ENCODE results near the gene ISLR2. TPM values are rescaled to one million over a fixed set of nuclear protein-coding genes. Genes with fewer than 3 reads are reported as not detected.

The ISLR2 gene
- total and polyA plus RNA-seq, 4 donors = 0.03 TPM; not detected in 3

- no peak for DNase-seq (ENCODE audit: low spot score)
- H3K36me3 ChIP-seq (ENCODE audit: control insufficient read depth in 4 of 4, insufficient read depth in 3 of 4, low read depth in 1 of 4, low read length in 3 of 4) = no peaks in the 10 kb centered on the region
- H3K27ac ChIP-seq (ENCODE audit: low read depth in 1 of 2, low read length in 2 of 2) = no peak overlapping the region
- no peak overlapping the region for H3K4me3 ChIP-seq (ENCODE audit: low read depth in 1 of 3, low read length in 3 of 3)
- peaks cover 10 to 48% (median 17%) of the 10 kb centered on the region in 4 donors for H3K4me1 ChIP-seq (ENCODE audit: control insufficient read depth in 4 of 4, insufficient read depth in 4 of 4, low read length in 3 of 4)
- no peak overlapping the region for H3K9ac ChIP-seq (ENCODE audit: low read depth in 1 of 2, low read length in 2 of 2)
- WGBS = 5% methylated on average over 43 of the region's 43 CpGs
- TF ChIP-seq GABPA (IDR thresholded peaks at IDR 0.05 in 1 of 2, conservative IDR thresholded peaks at IDR 0.05 in 1 of 2) (no peak), TAF1 (conservative IDR thresholded peaks at IDR 0.05) (no peak), HNF4G (IDR thresholded peaks at IDR 0.05) (no peak), RAD21 (IDR thresholded peaks at IDR 0.05) (no peak), SP1 (IDR thresholded peaks at IDR 0.05) (no peak), JUND (IDR thresholded peaks at IDR 0.05) (no peak), HNF4A (conservative IDR thresholded peaks at IDR 0.05) (no peak), RXRA (IDR thresholded peaks at IDR 0.05) (no peak), YY1 (IDR thresholded peaks at IDR 0.05) (no peak), FOXA1 (IDR thresholded peaks at IDR 0.05) (no peak), NR2F2 (IDR thresholded peaks at IDR 0.05) (no peak), FOXA2 (IDR thresholded peaks at IDR 0.05) (no peak), EGR1 (IDR thresholded peaks at IDR 0.05; ENCODE audit: low read depth in 2 of 2) (no peak)
- TF ChIP-seq, protein P1, sequence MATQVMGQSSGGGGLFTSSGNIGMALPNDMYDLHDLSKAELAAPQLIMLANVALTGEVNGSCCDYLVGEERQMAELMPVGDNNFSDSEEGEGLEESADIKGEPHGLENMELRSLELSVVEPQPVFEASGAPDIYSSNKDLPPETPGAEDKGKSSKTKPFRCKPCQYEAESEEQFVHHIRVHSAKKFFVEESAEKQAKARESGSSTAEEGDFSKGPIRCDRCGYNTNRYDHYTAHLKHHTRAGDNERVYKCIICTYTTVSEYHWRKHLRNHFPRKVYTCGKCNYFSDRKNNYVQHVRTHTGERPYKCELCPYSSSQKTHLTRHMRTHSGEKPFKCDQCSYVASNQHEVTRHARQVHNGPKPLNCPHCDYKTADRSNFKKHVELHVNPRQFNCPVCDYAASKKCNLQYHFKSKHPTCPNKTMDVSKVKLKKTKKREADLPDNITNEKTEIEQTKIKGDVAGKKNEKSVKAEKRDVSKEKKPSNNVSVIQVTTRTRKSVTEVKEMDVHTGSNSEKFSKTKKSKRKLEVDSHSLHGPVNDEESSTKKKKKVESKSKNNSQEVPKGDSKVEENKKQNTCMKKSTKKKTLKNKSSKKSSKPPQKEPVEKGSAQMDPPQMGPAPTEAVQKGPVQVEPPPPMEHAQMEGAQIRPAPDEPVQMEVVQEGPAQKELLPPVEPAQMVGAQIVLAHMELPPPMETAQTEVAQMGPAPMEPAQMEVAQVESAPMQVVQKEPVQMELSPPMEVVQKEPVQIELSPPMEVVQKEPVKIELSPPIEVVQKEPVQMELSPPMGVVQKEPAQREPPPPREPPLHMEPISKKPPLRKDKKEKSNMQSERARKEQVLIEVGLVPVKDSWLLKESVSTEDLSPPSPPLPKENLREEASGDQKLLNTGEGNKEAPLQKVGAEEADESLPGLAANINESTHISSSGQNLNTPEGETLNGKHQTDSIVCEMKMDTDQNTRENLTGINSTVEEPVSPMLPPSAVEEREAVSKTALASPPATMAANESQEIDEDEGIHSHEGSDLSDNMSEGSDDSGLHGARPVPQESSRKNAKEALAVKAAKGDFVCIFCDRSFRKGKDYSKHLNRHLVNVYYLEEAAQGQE (IDR thresholded peaks at IDR 0.05) = no peak
- TF ChIP-seq, protein P2, sequence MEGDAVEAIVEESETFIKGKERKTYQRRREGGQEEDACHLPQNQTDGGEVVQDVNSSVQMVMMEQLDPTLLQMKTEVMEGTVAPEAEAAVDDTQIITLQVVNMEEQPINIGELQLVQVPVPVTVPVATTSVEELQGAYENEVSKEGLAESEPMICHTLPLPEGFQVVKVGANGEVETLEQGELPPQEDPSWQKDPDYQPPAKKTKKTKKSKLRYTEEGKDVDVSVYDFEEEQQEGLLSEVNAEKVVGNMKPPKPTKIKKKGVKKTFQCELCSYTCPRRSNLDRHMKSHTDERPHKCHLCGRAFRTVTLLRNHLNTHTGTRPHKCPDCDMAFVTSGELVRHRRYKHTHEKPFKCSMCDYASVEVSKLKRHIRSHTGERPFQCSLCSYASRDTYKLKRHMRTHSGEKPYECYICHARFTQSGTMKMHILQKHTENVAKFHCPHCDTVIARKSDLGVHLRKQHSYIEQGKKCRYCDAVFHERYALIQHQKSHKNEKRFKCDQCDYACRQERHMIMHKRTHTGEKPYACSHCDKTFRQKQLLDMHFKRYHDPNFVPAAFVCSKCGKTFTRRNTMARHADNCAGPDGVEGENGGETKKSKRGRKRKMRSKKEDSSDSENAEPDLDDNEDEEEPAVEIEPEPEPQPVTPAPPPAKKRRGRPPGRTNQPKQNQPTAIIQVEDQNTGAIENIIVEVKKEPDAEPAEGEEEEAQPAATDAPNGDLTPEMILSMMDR (IDR thresholded peaks at IDR 0.05; ENCODE audit: low read depth, low read length, missing input control) = no peak
- TF ChIP-seq, protein P3, sequence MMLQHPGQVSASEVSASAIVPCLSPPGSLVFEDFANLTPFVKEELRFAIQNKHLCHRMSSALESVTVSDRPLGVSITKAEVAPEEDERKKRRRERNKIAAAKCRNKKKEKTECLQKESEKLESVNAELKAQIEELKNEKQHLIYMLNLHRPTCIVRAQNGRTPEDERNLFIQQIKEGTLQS (IDR thresholded peaks at IDR 0.05) = no peak
- TF ChIP-seq, protein P4, sequence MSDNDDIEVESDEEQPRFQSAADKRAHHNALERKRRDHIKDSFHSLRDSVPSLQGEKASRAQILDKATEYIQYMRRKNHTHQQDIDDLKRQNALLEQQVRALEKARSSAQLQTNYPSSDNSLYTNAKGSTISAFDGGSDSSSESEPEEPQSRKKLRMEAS (IDR thresholded peaks at IDR 0.05) = no peak
- TF ChIP-seq, protein P5, sequence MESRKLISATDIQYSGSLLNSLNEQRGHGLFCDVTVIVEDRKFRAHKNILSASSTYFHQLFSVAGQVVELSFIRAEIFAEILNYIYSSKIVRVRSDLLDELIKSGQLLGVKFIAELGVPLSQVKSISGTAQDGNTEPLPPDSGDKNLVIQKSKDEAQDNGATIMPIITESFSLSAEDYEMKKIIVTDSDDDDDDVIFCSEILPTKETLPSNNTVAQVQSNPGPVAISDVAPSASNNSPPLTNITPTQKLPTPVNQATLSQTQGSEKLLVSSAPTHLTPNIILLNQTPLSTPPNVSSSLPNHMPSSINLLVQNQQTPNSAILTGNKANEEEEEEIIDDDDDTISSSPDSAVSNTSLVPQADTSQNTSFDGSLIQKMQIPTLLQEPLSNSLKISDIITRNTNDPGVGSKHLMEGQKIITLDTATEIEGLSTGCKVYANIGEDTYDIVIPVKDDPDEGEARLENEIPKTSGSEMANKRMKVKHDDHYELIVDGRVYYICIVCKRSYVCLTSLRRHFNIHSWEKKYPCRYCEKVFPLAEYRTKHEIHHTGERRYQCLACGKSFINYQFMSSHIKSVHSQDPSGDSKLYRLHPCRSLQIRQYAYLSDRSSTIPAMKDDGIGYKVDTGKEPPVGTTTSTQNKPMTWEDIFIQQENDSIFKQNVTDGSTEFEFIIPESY (IDR thresholded peaks at IDR 0.05) = no peak
- peaks cover 0 to 3% (median 0%) of the 10 kb centered on the region in 4 donors for H3K9me3 ChIP-seq (ENCODE audit: control insufficient read depth in 4 of 4, low read length in 3 of 4)
- H3K27me3 ChIP-seq (ENCODE audit: control insufficient read depth in 4 of 4, insufficient read depth in 4 of 4, low read length in 3 of 4) = peaks cover 11 to 21% (median 15%) of the 10 kb centered on the region in 4 donors
Measured at GRCh38 chr15:74128785-74129585, 1.4 kb upstream of the ISLR2 start.
